OCI-LY3 (cell line): Measurements from ENCODE around the gene KANSL1.

Experiments
- CTCF ChIP-seq: fragments of 200-600, 300-600 bp; sonication (generic); IDR thresholded peaks from 2 replicates; pipeline ENCODE4 v1.5.1; 2014; ENCODE audit warnings: antibody characterized with exemption, low read length, low read depth
- EZH2phosphoT487 ChIP-seq: fragments of 200-600 bp; shearing (Covaris generic); IDR thresholded peaks from 2 replicates; pipeline ENCODE4 v1.6.1; 2018; ENCODE audit warnings: antibody characterized with exemption, mixed run types, low read depth

GRCh38 chr17:46033392-46033791 is 159.8 kb downstream of the KANSL1 start:
- no peak for TF ChIP-seq EZH2phosphoT487
- TF ChIP-seq CTCF: no peak
